ENCODE measurements around the gene RB1. TPM values are rescaled to one million over a fixed set of nuclear protein-coding genes. Genes with fewer than 3 reads are reported as not detected.

Gene RB1
- total RNA-seq, 3 donors from 2014 or later (not counting 1 experiment from before 2014, with no cell fraction given) = 25.5 to 28.3 (median 26.9) TPM

DNA sequence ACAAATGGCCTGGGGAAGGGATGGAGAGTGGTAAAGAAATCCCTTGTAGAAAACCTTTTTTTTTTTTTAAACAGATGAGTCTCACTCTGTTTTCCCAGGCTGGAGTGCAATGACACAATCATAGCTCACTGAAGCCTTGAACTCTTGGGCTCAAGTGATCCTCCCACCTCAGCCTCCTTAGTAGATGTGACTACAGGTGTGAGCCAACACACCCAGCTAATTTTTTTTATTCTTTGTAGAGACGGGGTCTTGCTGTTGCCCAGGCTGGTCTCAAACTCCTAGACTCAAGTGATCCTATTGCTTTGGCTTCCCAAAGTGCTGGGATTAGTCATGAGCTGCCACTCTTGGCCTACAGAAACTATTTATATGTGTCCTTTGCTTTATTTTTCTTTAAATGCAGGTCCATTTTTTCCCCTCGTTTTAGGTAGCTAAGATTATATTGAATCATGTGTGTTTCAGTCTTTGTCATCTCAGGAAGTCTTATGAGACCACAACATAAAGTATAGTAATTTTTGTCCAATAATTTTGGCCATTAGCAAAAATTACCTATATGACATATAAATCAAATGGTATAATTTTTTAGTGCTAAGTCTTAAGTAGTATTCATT is 98.9 kb downstream of the RB1 start:
- DNase-seq (no peak), ATAC-seq (no peak)
- peak overlapping the region; percentile 47 for H3K4me3 Mint-ChIP-seq
- H3K27me3 Mint-ChIP-seq (ENCODE audit: low read depth in 2 of 2) = no peaks in the 10 kb centered on the region
- intact Hi-C loops (cut with micrococcal nuclease) = loop anchor here (2.0 to 5.0 kb wide), 4 partner anchors 90 to 245 kb away; no protein-coding TSS in a partner anchor
- Histone ChIP-seq H3K36me3 (ENCODE audit: control insufficient read depth, insufficient read depth, low read length) (peaks cover 2% of the 10 kb centered on the region), H3K27me3 (ENCODE audit: control insufficient read depth, insufficient read depth, low read length) (no peaks in the 10 kb centered on the region), H3K27ac (ENCODE audit: low read length) (peak overlapping the region; percentile 80), H3K4me3 (ENCODE audit: low read length) (no peak overlapping the region), H3K4me1 (ENCODE audit: control insufficient read depth, insufficient read depth, low read length) (peaks cover 21% of the 10 kb centered on the region), H3K9me3 (ENCODE audit: control insufficient read depth, insufficient read depth, low read length) (no peaks in the 10 kb centered on the region)
- WGBS (ENCODE audit: insufficient coverage) = 20% methylated on average over 1 of the region's 2 CpGs
- TF ChIP-seq, protein P1, sequence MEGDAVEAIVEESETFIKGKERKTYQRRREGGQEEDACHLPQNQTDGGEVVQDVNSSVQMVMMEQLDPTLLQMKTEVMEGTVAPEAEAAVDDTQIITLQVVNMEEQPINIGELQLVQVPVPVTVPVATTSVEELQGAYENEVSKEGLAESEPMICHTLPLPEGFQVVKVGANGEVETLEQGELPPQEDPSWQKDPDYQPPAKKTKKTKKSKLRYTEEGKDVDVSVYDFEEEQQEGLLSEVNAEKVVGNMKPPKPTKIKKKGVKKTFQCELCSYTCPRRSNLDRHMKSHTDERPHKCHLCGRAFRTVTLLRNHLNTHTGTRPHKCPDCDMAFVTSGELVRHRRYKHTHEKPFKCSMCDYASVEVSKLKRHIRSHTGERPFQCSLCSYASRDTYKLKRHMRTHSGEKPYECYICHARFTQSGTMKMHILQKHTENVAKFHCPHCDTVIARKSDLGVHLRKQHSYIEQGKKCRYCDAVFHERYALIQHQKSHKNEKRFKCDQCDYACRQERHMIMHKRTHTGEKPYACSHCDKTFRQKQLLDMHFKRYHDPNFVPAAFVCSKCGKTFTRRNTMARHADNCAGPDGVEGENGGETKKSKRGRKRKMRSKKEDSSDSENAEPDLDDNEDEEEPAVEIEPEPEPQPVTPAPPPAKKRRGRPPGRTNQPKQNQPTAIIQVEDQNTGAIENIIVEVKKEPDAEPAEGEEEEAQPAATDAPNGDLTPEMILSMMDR (IDR thresholded peaks at IDR 0.05) = no peak
- peaks cover 52 to 60% of the 10 kb centered on the region in 2 donors for H3K4me1 Mint-ChIP-seq
- peak overlapping the region; percentile 77 to 95 for H3K27ac Mint-ChIP-seq
- no peaks in the 10 kb centered on the region for H3K36me3 Mint-ChIP-seq
- H3K9me3 Mint-ChIP-seq = no peaks in the 10 kb centered on the region

DNA sequence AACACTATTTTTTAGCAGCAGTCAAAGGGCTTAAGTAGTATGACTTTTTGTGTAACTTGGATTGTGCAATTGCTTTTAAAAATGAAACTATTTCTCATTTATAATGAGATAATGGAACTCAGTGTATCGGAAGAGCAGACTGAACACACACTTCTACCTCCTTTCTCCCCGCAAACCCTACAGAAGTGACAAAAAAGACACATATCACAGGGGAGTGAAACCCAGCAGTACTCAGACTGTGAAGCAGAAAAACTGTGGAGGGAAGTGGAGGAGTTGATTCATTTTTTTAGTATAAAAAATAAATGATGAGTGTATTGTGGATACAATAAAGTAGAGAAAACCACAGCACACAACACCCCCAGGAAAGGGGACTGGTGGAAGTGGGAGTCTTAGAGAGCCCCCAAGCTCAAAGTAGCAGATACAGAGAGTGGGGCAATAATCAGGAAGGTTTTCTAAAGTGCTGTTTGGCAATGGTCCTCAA is 99.6 kb downstream of the RB1 start:
- H3K4me1 Mint-ChIP-seq = peaks cover 55 to 62% of the 10 kb centered on the region in 2 donors
- peak overlapping the region; percentile 87 for H3K4me3 Mint-ChIP-seq

DNA sequence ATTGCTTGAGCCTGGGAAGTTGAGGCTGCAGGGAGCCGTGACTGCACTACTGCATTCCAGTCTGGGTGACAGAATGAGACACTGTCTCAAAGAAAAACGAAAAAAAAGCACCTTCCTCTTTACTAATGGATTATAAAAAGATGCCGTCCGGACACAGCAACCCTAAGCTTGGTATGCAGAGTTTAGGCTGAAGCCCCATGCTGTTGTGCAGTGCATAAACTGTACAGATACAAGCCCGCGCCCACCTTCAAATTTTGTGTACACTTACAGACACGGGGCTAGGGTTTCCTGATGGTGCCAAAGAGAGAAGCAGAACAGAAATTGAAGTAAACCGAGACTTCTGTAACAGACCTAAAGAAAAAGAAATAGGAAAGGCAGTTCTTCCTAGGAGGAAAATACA is 100.4 kb downstream of the RB1 start:
- DNase-seq (no peak), ATAC-seq (no peak)
- intact Hi-C loops (cut with micrococcal nuclease) = loop anchor here (2.0 to 5.0 kb wide), 4 partner anchors 89 to 247 kb away; no protein-coding TSS in a partner anchor
- Histone ChIP-seq H3K27ac (ENCODE audit: low read length) (peak overlapping the region; percentile 80), H3K9me3 (ENCODE audit: control insufficient read depth, insufficient read depth, low read length) (no peaks in the 10 kb centered on the region), H3K36me3 (ENCODE audit: control insufficient read depth, insufficient read depth, low read length) (peaks cover 2% of the 10 kb centered on the region), H3K4me1 (ENCODE audit: control insufficient read depth, insufficient read depth, low read length) (peaks cover 21% of the 10 kb centered on the region), H3K27me3 (ENCODE audit: control insufficient read depth, insufficient read depth, low read length) (no peaks in the 10 kb centered on the region), H3K4me3 (ENCODE audit: low read length) (no peak overlapping the region)
- Mint-ChIP-seq H3K4me1 (peaks cover 62 to 69% of the 10 kb centered on the region in 2 donors), H3K27ac (peak overlapping the region; percentile 77 to 95), H3K4me3 (peak overlapping the region; percentile 87), H3K27me3 (ENCODE audit: low read depth in 2 of 2) (no peaks in the 10 kb centered on the region), H3K36me3 (no peaks in the 10 kb centered on the region), H3K9me3 (no peaks in the 10 kb centered on the region)
- TF ChIP-seq, protein P1 (IDR thresholded peaks at IDR 0.05) = no peak
- 71% methylated on average over 8 of the region's 8 CpGs for WGBS (ENCODE audit: insufficient coverage)

More for the DNA sequence above, 99.6 kb downstream of the RB1 start:
- Histone ChIP-seq H3K4me3 (ENCODE audit: low read length) (no peak overlapping the region), H3K27ac (ENCODE audit: low read length) (peak overlapping the region; percentile 80), H3K27me3 (ENCODE audit: control insufficient read depth, insufficient read depth, low read length) (no peaks in the 10 kb centered on the region), H3K4me1 (ENCODE audit: control insufficient read depth, insufficient read depth, low read length) (peaks cover 21% of the 10 kb centered on the region), H3K36me3 (ENCODE audit: control insufficient read depth, insufficient read depth, low read length) (peaks cover 2% of the 10 kb centered on the region), H3K9me3 (ENCODE audit: control insufficient read depth, insufficient read depth, low read length) (no peaks in the 10 kb centered on the region)
- H3K27me3 Mint-ChIP-seq (ENCODE audit: low read depth in 2 of 2) = no peaks in the 10 kb centered on the region
- peak in 1 of 2 donors; percentile 67 for DNase-seq
- WGBS (ENCODE audit: insufficient coverage) = no CpG with 5 or more reads among the region's 2 CpGs
- H3K27ac Mint-ChIP-seq = peak overlapping the region; percentile 77 to 95
- H3K9me3 Mint-ChIP-seq = no peaks in the 10 kb centered on the region
- peak; percentile 91 to 98 (median 94) for ATAC-seq
- TF ChIP-seq, protein P1 (IDR thresholded peaks at IDR 0.05) = no peak
- H3K36me3 Mint-ChIP-seq = no peaks in the 10 kb centered on the region
- intact Hi-C loops (cut with micrococcal nuclease) = loop anchor here (2.0 to 5.0 kb wide), 4 partner anchors 90 to 246 kb away; no protein-coding TSS in a partner anchor

Data from natural killer cell (primary cell).